Glutamatergic neuron (in vitro differentiated cells): Measurements from ENCODE around the gene FBH1. TPM values are rescaled to one million over a fixed set of nuclear protein-coding genes. Genes with fewer than 3 reads are reported as not detected.

ENCODE experiments used
- DNase-seq: peaks from one replicate; pipeline ENCODE4 v3.0.0; 2022
- H3K27ac Mint-ChIP-seq: one replicate; pipeline ENCODE4 v1.8.0; 2020; ENCODE audit warnings: mild to moderate bottlenecking, mixed read lengths, inconsistent platforms; ENCODE audit not compliant: unreplicated experiment
- H3K27me3 Mint-ChIP-seq: one replicate; pipeline ENCODE4 v1.8.0; 2020; ENCODE audit warnings: mild to moderate bottlenecking, moderate library complexity, mixed read lengths, inconsistent platforms; ENCODE audit not compliant: unreplicated experiment
- H3K36me3 Mint-ChIP-seq: one replicate; pipeline ENCODE4 v1.8.0; 2020; ENCODE audit warnings: mild to moderate bottlenecking, mixed read lengths, inconsistent platforms; ENCODE audit not compliant: unreplicated experiment
- H3K4me1 Mint-ChIP-seq: one replicate; pipeline ENCODE4 v1.8.0; 2020; ENCODE audit warnings: mild to moderate bottlenecking, low read depth, mixed read lengths, inconsistent platforms; ENCODE audit not compliant: unreplicated experiment
- H3K4me3 Mint-ChIP-seq: one replicate; pipeline ENCODE4 v1.8.0; 2020; ENCODE audit warnings: mild to moderate bottlenecking, mixed read lengths, inconsistent platforms; ENCODE audit not compliant: unreplicated experiment
- H3K9me3 Mint-ChIP-seq: one replicate; pipeline ENCODE4 v1.8.0; 2020; ENCODE audit warnings: mild to moderate bottlenecking, moderate library complexity, mixed read lengths, inconsistent platforms; ENCODE audit not compliant: unreplicated experiment
- total RNA-seq: library from RNA; stranded (reverse); fragmentation: NEBNext Ultra II Directional; extraction: Animal tissue kit (Norgen Biotek cat#: 25700); gene quantifications from one replicate; pipeline ENCODE4 v1.2.1, GENCODE V29; 2021; ENCODE audit not compliant: unreplicated experiment
- TF ChIP-seq, protein P1 (sequence below): fragments of 200-600 bp; sonication (generic); IDR thresholded peaks from one replicate; pipeline ENCODE4 v1.5.0; 2021; ENCODE audit not compliant: partially characterized antibody, unreplicated experiment

The FBH1 gene
- total RNA-seq, 1 donor from 2014 or later, result 65.0 TPM

DNA sequence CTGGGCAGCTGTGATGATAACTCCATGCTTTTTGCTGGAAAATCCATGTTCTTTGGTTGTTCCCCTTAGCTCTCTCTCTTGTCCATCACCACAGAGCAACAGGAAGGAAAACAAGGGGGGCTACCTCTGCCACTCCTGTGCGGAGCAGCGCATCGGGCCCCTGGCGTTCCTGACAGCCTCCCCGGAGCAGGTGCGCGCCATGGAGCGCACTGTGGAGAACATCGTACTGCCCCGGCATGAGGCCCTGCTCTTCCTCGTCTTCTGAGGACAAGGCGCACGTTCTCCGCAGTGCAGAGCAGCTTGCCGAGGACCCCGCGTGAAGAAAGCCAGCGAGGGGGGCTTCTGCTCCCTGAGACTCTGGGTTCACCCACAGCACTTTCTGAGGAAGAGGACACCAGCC is 47.0 kb downstream of the FBH1 start:
- Mint-ChIP-seq H3K27me3 (peaks cover 2% of the 10 kb centered on the region), H3K27ac (no peak overlapping the region), H3K4me1 (no peaks in the 10 kb centered on the region), H3K4me3 (no peak overlapping the region), H3K36me3 (no peaks in the 10 kb centered on the region), H3K9me3 (peaks cover 4% of the 10 kb centered on the region)
- TF ChIP-seq, protein P1, sequence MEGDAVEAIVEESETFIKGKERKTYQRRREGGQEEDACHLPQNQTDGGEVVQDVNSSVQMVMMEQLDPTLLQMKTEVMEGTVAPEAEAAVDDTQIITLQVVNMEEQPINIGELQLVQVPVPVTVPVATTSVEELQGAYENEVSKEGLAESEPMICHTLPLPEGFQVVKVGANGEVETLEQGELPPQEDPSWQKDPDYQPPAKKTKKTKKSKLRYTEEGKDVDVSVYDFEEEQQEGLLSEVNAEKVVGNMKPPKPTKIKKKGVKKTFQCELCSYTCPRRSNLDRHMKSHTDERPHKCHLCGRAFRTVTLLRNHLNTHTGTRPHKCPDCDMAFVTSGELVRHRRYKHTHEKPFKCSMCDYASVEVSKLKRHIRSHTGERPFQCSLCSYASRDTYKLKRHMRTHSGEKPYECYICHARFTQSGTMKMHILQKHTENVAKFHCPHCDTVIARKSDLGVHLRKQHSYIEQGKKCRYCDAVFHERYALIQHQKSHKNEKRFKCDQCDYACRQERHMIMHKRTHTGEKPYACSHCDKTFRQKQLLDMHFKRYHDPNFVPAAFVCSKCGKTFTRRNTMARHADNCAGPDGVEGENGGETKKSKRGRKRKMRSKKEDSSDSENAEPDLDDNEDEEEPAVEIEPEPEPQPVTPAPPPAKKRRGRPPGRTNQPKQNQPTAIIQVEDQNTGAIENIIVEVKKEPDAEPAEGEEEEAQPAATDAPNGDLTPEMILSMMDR, result no peak
- DNase-seq, result no peak

DNA sequence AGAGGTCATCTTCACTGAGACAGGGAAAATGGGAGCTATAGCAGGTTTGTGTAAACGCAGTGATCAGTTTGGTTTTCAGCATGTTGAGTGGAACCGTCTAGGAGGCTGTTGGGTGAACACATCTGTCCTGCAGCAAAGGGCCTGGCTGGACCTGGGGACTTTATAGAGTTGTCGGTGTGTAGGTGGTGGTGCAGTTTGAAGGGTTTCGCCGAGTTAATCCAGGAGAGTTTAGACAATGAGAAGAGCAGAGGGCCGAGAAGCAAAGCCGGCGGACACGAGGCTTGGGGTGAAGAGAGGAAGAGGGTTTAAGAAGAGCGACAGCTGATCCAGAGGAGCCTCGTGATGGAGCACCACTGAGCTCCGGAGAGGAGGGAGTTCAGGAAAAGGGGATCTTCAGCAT is 48.2 kb downstream of the FBH1 start:
- H3K9me3 Mint-ChIP-seq, result peaks cover 4% of the 10 kb centered on the region
- H3K27ac Mint-ChIP-seq, result no peak overlapping the region
- H3K36me3 Mint-ChIP-seq, result no peaks in the 10 kb centered on the region
- DNase-seq, result no peak
- no peak overlapping the region for H3K4me3 Mint-ChIP-seq
- TF ChIP-seq, protein P1, result no peak
- H3K4me1 Mint-ChIP-seq, result no peaks in the 10 kb centered on the region
- H3K27me3 Mint-ChIP-seq, result peaks cover 2% of the 10 kb centered on the region

DNA sequence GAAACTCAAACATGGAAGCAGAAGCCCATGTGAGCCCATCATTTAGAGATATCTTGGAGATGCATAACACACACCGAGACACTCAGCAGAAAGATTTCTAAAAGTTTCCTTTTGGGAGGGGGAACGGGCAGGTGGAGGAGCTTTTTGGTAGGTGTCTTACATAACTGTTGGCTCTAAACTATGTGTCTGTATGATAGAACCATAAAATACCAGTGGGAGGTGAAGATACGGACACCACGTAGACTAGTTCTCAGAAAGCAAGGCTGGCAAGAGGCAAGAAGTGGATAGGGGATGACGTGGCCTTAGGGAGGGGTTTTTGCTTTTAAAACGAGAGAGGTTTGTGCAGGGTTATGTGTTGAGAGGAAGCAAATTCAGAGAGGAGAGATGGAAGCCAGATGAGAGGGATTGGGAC is 50.8 kb downstream of the FBH1 start:
- no peak for DNase-seq
- TF ChIP-seq, protein P1, result no peak
- Mint-ChIP-seq H3K4me3 (no peak overlapping the region), H3K9me3 (peaks cover 4% of the 10 kb centered on the region), H3K36me3 (no peaks in the 10 kb centered on the region), H3K27ac (no peak overlapping the region), H3K4me1 (peaks cover 3% of the 10 kb centered on the region), H3K27me3 (peaks cover 2% of the 10 kb centered on the region)

DNA sequence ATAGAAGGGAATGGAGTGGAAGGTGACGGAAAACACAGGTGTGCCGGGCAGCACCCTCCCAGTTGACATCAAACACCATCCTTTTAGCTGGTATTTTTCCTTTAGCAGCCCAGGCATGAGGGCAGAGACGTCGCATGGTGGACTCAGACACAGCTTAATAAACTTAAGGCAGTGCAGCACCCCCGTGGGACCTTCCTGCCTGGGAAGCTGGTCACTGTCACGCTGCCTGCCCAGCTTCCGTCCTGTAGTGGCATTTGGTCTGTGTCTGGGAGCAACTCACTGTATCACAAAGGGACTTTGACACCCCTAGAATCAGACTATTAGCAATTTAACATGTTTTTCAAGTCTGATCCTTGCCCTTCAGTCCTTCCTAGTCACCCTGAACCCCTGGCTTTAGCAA is 51.5 kb downstream of the FBH1 start:
- H3K36me3 Mint-ChIP-seq, result no peaks in the 10 kb centered on the region
- H3K4me3 Mint-ChIP-seq, result no peak overlapping the region
- H3K27me3 Mint-ChIP-seq, result peaks cover 2% of the 10 kb centered on the region
- peaks cover 3% of the 10 kb centered on the region for H3K4me1 Mint-ChIP-seq
- DNase-seq, result no peak
- H3K27ac Mint-ChIP-seq, result no peak overlapping the region
- TF ChIP-seq, protein P1, result no peak
- H3K9me3 Mint-ChIP-seq, result peaks cover 2% of the 10 kb centered on the region

DNA sequence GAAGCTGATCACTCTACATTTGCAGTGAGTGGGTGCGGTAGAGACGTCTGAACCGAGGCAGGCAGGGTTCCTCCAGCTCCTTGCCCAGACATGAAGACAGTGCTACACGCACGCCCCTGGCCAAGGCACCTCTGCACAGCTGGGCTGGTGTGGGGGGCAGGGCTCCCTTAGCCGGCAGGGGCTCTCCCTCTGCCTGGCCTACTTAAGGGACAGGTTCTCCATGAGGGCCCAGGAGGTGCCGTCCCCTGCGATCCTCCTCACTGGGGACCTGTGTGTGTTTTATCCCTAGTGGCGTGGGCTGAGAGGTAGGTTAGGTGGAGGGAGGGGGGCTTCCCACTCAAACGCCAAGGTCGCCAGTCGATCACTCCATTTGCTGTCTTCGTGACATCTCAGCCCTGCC is 52.0 kb downstream of the FBH1 start:
- Mint-ChIP-seq H3K36me3 (no peaks in the 10 kb centered on the region), H3K27me3 (peaks cover 2% of the 10 kb centered on the region), H3K9me3 (peaks cover 1% of the 10 kb centered on the region), H3K27ac (no peak overlapping the region), H3K4me3 (no peak overlapping the region), H3K4me1 (peaks cover 3% of the 10 kb centered on the region)
- no peak for DNase-seq
- TF ChIP-seq, protein P1, result no peak
